GM18909 (cell line): ENCODE data around the gene SMOC1.
A peak's percentile ranks its signal among the peaks of the same experiment; 100 is the strongest.

Source experiments
- ATAC-seq: cut with Tn5 transposase; IDR thresholded peaks from one replicate; pipeline ENCODE4 v1.9.1; 2021; ENCODE audit warnings: mild to moderate bottlenecking; ENCODE audit not compliant: unreplicated experiment, poor library complexity

The SMOC1 gene

DNA sequence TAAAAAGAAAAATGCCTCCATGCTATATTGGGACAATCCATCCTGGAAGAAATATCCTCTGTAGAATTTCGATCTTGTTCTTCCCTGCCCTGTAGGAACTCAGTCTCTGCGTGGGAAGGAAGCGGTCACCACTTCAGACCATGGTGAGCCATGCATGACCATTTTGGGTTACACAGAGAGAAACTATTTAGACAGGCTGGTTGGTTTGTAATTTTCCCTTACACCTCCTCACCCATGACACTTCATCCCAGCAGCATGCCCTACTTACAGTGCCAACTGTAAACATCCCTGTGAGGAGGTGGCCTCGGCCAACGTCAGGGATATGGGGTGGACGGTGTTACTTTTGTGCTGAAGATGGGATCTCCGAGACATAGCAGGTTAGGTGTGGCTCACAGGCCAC, 121.4 kb downstream of the SMOC1 start:
- ATAC-seq: no peak

GRCh38 chr14:70002589-70003346, 123.6 kb downstream of the SMOC1 start:
- no peak for ATAC-seq

DNA sequence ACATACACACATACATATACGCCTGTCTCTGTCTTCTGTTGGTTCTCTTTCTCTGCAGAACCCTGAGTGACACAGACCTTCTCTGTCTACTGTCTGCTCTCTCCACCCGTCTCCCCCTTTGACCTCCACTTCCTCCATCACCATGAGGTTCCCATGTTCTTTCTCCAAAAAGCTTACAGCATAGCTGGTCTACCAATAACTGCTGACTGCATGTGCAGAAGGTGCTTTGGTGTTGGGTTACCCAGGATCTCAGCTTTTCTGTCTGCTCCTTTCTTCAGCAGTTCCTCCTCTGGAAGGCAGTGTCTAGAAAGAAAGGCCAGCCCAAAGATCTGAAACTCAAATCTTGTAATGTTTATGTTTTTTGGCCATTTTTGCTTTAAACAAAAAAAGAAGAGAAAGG, 125.6 kb downstream of the SMOC1 start:
- no peak for ATAC-seq

DNA sequence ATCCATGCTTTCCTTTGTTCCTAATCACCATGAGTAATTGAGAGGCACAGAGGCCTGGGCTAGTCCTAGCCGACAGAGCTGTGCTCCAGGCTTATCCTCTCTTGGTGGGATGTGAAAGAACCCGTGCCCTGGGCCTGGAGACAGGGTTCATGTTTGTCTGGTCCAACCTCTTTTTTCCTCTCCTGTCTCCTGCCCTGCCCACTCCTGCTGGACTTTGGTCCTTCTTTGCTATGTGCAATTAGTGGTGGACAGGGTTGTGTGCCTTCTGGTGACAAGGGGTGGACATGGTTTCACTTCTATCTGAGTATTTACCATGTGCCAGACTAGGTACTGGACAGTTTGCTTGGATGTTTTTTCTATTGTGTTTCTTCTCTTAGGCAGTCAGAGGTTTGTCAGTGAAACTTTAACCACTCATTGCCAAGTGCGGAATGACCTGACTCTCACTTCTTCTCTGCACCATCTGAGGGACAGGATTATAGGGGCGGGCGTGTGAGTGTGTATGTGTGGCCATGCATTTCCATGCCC, 126.1 kb downstream of the SMOC1 start:
- no peak for ATAC-seq

DNA sequence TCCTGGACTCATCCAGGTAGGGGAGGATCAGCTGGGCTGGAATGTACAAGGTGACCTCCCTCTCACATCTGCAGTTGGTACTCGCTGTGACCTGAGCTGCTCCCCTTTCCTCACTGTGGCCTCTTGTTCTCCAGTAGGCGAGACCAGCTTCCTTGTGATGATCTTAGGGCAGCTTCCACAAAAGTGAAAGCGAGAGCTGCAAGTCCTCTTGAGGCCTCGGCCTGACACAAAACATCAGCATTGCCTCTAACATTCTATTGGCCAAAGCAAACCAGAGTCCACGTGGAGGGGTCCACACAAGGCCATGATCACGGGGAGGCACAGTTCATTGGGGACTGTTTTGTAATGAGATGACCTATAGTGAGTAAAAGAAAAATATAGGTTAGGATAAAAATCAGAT, 127.5 kb downstream of the SMOC1 start:
- no peak for ATAC-seq

- no peak for ATAC-seq
Observed at GRCh38 chr14:70008284-70009262, 129.4 kb downstream of the SMOC1 start.

GRCh38 chr14:70009961-70010360, 130.7 kb downstream of the SMOC1 start:
- ATAC-seq: no peak

DNA sequence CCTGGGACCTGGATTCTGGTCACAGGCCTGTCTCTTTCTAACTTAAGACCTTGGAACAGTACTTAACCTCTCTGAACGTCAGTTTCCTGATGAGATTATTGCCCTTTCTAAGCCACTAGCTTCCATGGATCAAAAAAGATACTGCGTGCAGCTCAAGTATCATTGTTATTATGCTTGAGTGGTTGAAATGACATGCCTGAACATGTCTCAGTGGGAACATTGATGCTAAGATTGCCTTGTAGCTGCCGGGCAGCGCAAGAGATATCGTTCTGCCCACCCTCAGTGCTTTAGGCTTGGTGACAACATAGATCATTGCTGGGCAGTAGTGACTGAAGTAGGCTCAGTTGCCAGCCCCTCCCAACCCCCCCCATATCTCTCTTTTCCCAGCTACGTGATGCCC, 131.9 kb downstream of the SMOC1 start:
- ATAC-seq: no peak

DNA sequence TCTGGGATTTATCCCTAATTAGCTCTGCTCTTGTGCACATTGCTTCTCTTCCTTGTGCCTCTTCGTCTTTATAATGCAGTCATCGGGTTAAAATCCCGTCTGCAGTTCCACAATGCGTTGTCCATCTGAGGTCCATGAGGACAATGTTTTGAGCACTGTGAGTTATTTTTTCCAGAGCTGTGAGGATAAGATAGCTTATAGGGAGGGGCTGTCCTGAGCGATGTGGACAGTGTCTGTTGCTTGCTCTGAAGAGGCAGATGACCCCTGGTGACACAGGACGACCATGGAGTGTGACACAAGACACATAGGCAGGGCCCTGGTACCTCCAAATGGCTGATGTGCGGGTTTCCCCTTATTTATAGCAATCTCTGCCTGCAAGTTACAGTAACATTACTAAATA, 132.5 kb downstream of the SMOC1 start:
- ATAC-seq: no peak

DNA sequence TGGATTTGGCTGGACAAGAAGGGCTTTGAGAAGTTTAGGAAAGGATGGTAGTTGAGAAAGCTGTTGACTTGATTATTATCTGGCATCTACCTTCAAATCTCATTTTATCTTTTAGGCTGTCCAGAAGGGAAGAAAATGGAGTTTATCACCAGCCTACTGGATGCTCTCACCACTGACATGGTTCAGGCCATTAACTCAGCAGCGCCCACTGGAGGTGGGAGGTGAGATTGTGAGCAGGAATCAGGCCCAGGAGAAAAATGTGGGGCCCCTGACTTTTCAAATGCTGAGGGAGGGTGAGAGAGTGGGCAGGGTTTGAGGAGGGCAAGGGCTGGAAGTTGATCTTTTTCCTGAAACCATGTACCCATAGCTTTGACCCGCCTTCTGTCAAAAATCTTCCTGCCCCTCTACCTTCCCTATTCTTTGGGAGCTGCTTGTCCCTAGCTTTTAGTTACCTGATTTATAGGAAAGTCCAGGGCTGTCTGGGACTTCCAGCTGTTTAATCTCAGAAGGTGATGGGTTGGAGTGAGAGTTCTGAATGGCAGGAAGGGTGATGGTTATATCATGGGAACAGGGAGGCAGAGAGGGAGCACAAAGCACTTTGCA, 134.2 kb downstream of the SMOC1 start:
- ATAC-seq: no peak

GRCh38 chr14:70014406-70015095, 135.3 kb downstream of the SMOC1 start:
- no peak for ATAC-seq

- peak; percentile 16 for ATAC-seq
Observed at GRCh38 chr14:70018230-70018629, 139.0 kb downstream of the SMOC1 start.

DNA sequence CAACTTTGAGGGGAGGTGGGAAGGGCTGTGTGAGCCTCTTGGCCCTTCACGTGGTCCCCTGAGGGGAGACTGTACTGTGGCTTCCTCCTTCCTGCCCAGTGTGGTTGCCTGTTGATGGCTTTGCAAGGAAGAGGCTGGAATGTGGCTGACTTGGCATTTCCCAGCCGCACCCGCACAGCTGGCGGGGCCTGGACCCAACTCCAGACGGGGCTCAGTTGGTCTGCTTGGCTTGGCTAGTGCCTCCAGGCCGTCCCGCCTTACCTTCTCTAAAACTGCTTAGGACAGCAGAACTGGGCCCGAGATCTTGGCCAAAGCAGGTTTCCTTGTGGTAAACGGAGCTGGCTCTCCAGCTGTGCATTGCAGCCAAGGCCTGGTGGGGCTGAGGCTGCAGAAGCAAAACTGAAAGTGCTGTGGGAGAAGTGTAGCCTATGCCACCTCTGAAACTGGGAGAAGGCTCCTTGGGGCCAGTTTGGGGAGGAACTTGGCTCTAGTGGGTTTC, 139.5 kb downstream of the SMOC1 start:
- peak; percentile 73 for ATAC-seq

DNA sequence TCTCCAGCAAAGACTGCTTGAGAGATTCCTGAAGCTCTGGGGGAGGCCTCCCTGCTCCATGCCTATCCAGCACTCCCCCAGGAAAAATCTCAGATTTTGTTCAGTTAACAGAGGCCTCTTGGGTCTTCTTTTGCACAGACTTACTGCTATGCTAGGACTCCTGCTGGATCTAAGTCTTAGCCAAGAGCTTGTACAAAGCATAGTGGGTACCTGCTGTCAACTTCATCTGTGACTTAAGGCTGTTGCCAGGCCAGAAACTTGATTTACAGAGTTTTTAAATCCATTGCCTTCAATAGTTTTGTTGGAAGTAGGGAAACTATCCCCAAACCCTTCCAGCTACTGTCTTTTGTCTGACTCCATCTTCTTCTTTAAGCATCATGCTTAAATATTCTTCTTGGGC, 140.5 kb downstream of the SMOC1 start:
- no peak for ATAC-seq

DNA sequence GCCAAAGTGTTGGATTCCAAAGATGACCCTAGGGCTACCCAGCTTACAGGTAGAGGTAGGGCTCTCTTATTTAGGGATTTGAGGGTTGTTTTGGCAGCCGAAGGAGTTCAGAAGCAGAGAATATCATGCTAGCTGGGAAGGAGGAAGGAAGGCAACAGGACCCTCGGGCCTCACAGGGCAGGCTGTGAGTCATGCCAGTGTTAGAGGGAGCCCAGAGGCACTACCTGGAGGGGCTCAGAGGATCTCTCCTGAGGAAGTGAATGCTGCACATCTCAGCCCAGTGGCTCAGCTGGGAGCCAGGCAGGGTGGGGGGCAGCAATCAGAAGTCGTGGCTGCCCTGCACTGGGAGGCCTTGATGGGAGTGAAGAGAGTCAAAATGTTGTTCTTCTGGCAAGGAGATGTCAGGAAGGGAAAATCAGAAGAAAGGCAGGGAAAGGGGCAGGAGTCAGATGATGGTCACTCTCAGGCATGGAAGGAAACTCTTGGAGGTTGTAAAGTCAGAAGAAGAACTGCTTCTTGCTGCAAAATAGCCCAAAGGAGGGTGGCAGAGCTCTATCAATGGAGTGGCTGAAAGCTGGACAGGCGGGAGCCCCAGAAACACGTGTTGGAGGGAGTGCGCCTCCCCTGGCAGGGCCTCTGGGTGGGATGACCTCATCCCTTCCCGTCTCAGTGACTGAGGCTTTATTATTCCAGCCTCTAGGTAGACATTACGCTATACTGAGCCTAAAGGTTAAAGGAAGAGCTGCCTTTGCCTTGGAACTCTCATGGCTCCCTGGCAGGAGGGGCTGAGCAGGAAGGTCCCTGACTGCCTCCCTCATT, 141.3 kb downstream of the SMOC1 start:
- ATAC-seq: no peak

DNA sequence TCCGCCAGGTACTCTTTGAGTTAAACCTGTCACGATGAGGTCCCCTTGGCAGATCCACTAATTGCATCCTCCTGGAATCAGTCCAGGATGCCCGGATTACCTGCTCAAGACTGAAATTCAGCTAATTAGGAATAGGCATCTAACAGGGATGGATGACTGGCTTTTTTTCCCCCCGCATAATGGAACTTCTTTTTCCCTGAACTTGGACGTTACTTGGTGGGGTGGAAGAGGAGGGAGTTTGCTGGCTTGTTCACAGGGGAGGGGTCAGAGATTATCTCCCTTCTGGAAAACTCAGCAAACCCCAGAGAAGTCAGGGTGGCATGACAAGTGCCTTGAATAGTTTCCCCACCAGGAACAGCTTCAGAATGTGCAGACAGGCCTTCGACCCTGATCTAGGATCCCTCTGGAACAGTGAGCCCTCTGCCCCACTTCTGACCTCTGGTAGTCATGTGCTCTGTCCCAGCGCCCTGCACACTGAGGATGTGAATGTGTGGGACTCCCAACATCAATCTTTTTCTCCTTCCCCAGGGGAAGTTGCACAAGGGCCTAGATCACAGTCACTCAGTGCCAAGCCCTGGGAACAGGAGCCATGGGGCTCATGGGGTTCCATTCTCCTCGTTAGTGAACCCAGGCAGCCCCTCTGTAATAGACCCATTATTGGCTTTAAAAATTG, 142.5 kb downstream of the SMOC1 start:
- ATAC-seq: no peak

DNA sequence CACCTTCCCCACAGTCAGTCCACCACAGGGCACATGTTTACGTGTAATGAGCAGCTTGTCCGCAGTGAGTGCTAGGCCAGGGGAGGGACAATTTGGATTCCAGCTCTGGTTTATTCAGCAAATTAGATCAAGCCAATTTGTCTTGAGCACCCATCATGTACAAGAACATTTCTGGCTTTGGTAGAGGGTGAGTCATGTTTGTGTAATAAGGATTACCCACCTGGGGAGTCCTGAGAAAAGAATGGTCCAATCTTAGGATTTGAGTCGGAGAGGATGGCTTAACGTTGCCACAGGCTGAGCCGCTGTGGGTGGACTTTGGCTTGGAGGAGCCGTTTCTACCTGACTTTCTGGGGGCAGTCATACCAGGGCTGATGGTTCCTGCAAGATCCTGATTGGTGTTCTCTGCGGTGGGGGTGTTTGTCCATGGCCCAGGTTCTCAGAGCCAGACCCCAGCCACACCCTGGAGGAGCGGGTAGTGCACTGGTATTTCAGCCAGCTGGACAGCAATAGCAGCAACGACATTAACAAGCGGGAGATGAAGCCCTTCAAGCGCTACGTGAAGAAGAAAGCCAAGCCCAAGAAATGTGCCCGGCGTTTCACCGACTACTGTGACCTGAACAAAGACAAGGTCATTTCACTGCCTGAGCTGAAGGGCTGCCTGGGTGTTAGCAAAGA, 143.7 kb downstream of the SMOC1 start:
- ATAC-seq: no peak

DNA sequence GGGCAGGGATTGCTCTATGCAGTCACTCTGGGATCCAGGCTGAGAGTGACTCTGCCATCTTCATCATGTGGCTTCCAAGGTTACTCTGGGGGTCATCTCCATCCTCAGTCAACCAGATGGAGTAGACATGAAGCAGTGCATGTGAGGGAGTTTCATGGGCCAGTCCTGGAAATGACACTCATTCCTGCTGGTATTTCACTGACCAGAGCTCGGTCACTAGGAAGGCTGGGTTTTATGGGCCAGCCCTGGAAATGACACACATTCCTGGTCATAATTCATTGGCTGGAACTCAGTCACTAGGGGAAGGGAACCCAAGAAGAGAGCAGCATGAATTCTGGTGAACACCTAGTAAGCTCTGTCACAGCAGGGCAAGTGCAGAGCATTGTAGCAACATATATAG, 144.7 kb downstream of the SMOC1 start:
- no peak for ATAC-seq
